GM19372 (cell line): ENCODE results near the gene CD79B.

Source experiments
- ATAC-seq: cut with Tn5 transposase; IDR thresholded peaks from one replicate; pipeline ENCODE4 v1.9.1; 2021; ENCODE audit warnings: mild to moderate bottlenecking, low read depth, moderate library complexity; ENCODE audit not compliant: unreplicated experiment

CD79B gene

GRCh38 chr17:63931981-63932561 lies at the start of gene CD79B:
Gene CD79B (minus strand): TSS chr17:63932331. CDS start chr17:63932261, 70 bp downstream.
- peak; percentile 79 for ATAC-seq

DNA sequence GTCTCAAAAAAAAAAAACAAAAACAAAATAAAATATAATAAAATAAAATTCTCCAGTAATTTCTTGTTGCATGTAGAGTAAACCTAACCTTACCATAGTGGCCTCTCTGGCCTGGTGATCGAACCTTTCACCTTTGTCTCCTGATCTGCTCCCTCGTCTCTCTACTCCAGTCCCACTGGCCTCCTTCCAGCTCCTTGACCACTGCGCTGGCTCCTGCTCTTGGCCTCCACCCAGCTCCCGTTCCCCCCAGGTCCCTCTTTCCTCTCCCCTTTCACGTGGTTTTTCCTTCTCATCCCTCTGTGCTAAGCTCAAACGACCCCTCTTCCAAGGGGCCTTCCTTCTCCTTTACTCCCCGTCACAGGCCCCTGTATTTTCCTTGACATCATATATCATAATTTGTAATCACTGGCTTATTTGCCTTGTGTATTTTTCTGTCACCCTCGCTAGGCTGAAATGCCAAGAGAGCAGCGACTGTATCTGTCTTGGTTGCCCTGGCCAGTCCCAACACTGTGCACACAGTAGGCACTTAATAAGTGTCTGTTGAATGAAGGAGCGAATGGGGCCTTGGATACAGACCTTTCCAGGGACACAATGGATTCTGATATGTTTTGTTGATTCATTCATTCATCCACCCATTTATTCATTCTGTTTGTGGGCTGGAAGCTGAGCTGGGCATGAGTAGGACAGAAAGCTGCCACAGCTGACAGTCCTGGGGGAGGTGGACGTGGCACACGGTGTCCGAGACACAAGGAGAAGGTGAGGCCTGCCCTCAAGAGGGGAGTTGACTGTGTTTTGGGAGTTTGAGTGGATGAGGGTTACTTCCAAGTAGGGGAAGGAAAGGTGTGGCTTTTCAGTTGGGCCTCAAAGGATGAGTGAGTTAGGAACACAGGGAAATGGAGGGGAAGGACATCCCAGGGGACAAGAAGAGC lies 46.4 kb upstream of the CD79B start:
- no peak for ATAC-seq

- no peak for ATAC-seq
Measured at GRCh38 chr17:63976702-63977101, 44.6 kb upstream of the CD79B start.

DNA sequence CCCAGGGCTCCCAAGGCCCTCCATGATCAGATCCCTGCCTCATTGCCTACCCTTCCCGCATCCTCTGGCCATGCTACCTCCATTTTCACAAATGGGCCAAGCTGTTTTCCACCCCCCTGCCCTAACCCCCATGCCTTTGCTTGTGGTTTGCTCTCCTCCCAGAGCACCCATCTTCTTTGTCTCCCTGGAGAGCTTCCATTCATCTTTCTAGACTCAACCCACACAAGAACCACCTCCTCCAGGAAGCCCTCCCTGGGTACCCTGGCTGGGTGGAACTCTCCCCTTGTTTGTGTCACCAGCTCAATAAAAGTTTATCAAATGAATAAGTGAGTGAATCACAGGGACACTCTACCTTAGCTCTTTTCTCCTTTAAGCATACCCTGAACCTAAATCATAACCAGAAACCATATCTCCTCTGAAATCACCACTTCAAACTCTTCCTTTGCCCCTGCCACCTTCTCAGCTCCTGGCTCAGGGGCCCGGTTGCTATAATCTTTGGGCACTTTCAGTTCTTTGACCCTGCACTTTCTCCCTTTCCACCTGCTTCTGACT lies 43.5 kb upstream of the CD79B start:
- ATAC-seq: no peak

DNA sequence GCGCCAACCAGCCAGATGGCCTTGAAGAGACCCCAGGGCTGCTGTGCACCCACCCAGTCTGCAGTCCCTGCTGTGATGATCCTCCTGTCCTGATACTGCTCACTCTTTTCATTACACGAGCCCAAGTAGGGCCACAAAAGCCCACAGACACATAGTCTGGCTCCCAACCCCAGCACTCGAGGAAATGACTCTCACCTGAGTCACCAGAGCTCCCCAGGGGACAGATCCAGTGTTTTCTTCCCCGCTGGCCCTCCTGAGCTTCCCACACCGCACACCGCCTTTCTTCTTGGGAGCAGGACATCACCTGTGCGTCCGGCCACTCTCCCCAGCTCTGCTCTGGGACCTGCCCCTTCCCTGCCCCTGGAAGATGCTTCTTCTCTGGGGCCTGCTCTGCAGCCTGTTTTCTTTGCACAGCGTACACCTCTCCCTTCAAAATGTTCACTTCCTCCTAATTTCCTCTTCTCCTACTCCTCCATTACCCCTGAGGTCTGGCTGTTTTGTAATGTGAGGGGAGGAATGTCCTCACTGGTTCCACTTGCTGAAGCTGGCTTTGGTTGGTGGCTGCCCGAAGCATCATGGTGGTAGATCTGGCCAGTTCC lies 42.6 kb upstream of the CD79B start:
- ATAC-seq: no peak

DNA sequence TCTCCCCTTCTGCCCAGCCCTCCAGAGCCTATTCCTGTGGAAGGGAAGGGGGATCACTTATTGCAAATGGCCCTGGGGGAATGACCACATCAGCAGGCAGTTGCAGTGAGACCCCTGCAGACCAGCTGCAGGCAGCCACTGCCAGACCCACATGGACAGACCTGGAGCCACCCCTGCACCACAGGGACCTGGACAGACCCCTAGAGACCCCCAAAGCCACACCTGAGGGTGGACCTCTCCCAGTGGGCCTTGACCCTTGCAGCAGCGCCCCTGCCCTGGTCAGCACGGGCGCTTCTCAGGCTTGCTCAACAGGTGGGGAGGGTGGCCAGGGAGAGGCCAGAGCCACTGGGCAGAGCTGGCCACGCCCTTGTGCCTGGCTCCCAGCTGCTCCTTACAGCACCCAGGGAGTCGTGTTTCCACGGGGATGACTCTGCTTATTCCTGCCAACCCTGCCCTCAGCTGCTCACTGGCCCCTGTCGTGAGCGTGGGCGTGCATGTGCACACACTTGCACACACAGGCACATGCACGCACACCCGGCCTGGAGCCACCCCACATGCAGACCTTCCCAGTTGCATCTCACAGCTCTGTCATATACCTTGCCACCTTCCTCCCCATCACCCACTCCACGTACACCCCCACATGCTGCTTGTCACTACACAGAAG lies 41.9 kb upstream of the CD79B start:
- ATAC-seq: no peak

- no peak for ATAC-seq
Measured at GRCh38 chr17:63973247-63973646, 41.1 kb upstream of the CD79B start.

GRCh38 chr17:63972796-63973195 lies 40.7 kb upstream of the CD79B start, which contains the start of gene SCN4A:
Gene SCN4A (minus strand): TSS chr17:63972918. CDS start chr17:63972841, 77 bp downstream.
- no peak for ATAC-seq

DNA sequence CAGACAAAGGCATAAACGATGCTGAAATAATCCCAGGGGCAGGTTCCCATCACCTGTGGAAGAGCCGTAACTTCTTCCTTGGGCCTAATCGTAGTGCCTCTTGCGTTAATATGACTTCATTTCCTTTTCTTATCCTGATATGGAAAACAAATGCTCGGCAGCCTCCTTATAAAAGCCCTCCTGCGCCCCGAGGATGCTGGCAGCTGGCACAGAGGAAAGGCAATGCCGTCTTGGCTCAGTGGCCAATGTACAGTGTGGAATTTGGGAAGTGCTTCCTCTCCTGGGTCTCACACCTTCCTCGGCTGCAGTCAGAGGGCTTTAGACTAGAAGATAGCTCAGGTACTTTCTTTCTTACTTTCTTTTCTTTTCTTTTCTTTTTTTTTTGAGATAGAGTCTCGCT lies 37.1 kb upstream of the CD79B start:
- ATAC-seq: no peak

- no peak for ATAC-seq
Measured at GRCh38 chr17:63967953-63968352, 35.8 kb upstream of the CD79B start.

- no peak for ATAC-seq
Measured at GRCh38 chr17:63966646-63967264, 34.6 kb upstream of the CD79B start.

- no peak for ATAC-seq
Measured at GRCh38 chr17:63963123-63963522, 31.0 kb upstream of the CD79B start.

DNA sequence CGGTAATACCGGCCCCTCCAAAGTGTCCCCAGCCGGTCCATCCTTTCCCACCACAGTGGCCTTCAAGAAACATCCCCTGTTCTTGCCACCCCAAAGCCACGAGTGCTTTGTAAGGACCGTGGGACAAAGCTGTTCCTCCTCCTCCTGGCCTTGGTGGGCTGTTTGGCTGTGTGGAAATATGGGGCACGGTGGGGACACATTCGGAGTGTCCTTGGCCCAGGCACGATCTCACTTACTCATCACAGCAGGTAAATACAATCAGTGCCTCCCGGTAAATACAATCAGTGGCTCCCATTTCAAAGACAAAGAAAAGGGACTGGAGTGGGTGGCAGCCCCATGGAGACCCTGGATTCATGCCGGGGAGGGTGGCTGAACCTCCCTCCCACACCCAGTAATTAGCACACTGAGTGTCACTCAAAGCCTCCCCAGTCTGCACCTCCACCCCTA lies 30.2 kb upstream of the CD79B start:
- ATAC-seq: no peak

- no peak for ATAC-seq
Measured at GRCh38 chr17:63961355-63962212, 29.5 kb upstream of the CD79B start.

DNA sequence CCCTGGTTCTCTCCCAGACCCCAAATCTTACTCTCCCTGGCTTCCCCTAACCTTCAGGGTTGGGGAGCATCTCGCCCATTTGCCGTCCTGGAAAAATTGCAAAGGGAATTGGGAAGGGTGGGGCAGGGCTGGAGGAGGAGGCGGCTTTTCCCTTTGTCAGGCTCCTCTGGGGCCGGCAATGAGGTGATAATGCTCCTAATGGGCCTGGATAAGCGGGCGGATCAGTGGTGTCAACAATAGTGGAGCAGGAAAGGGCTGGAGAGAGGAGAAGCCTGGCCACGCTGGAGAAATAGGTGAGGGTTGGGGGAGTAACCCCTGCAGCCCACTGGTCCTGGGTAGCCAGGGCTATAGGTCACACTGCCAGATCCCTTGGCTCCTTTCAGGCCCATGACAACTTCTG lies 28.3 kb upstream of the CD79B start:
- ATAC-seq: no peak

DNA sequence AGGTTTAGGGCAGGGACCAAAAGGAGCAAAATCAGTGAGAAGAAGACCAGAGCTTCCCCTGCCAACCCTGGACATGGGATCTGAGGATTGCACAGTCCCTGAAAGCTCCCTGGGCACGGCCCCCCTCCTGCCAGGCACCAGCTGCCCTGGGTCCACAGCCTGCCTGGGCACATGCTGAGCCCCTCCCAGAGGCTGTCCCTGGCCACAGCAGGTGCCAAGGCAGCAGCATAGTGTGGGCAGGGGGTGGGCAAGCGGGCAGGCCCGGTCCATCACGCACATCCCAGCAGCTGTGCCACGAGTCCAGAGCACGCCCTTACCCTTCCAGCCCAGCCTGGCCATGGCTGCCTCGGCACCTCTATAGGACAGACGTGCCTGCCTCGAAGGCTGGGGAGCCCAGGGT lies 27.9 kb upstream of the CD79B start:
- ATAC-seq: no peak

GRCh38 chr17:63956296-63956920 lies 24.3 kb upstream of the CD79B start:
- ATAC-seq: no peak

GRCh38 chr17:63955791-63956190 lies 23.7 kb upstream of the CD79B start:
- no peak for ATAC-seq

- no peak for ATAC-seq
Measured at GRCh38 chr17:63955232-63955631, 23.1 kb upstream of the CD79B start.
